ENCODE measurements around the gene RASEF. TPM values are rescaled to one million over a fixed set of nuclear protein-coding genes. Genes with fewer than 3 reads are reported as not detected.
"Not testable (repeated sequence)": the region's sequence is repeated elsewhere in the genome, so short reads cannot be mapped to it uniquely, and the experiment has no call there.

RASEF gene
- total RNA-seq, 3 donors from 2014 or later (not counting 1 experiment from before 2014, with no cell fraction given), result not detected

- no peaks in the 10 kb centered on the region for H3K4me1 ChIP-seq (ENCODE audit: control insufficient read depth, insufficient read depth, low read length)
- H3K4me3 ChIP-seq (ENCODE audit: low read length), result no peak overlapping the region
- DNase-seq (no peak), ATAC-seq (no peak)
- no peak overlapping the region for H3K27ac ChIP-seq (ENCODE audit: low read length)
- intact Hi-C loops (cut with micrococcal nuclease), result no loop called here
- no peak for TF ChIP-seq CTCF (IDR thresholded peaks at IDR 0.05)
- H3K27me3 Mint-ChIP-seq (ENCODE audit: low read depth in 2 of 2), result no peaks in the 10 kb centered on the region
- peaks cover under 1% of the 10 kb centered on the region for H3K9me3 ChIP-seq (ENCODE audit: control insufficient read depth, insufficient read depth, low read length)
- no peak overlapping the region for H3K4me3 Mint-ChIP-seq
- H3K27ac Mint-ChIP-seq, result no peak overlapping the region
- no peaks in the 10 kb centered on the region for H3K36me3 ChIP-seq (ENCODE audit: control insufficient read depth, insufficient read depth, low read length)
- H3K36me3 Mint-ChIP-seq, result no peaks in the 10 kb centered on the region
- H3K9me3 Mint-ChIP-seq, result peaks cover 4% of the 10 kb centered on the region in 2 donors
- H3K4me1 Mint-ChIP-seq, result no peaks in the 10 kb centered on the region
- no peaks in the 10 kb centered on the region for H3K27me3 ChIP-seq (ENCODE audit: control insufficient read depth, insufficient read depth, low read length)
These were observed 45.3 kb upstream of the RASEF start for GRCh38 chr9:83108208-83108607.

- Histone ChIP-seq H3K36me3 (ENCODE audit: control insufficient read depth, insufficient read depth, low read length) (no peaks in the 10 kb centered on the region), H3K4me1 (ENCODE audit: control insufficient read depth, insufficient read depth, low read length) (no peaks in the 10 kb centered on the region), H3K27ac (ENCODE audit: low read length) (no peak overlapping the region), H3K27me3 (ENCODE audit: control insufficient read depth, insufficient read depth, low read length) (no peaks in the 10 kb centered on the region), H3K9me3 (ENCODE audit: control insufficient read depth, insufficient read depth, low read length) (no peaks in the 10 kb centered on the region), H3K4me3 (ENCODE audit: low read length) (no peak overlapping the region)
- peaks cover 6 to 7% of the 10 kb centered on the region in 2 donors for H3K9me3 Mint-ChIP-seq
- H3K27me3 Mint-ChIP-seq (ENCODE audit: low read depth in 2 of 2), result no peaks in the 10 kb centered on the region
- no peaks in the 10 kb centered on the region for H3K36me3 Mint-ChIP-seq
- no peak for TF ChIP-seq CTCF (IDR thresholded peaks at IDR 0.05)
- 83% methylated on average over 2 of the region's 2 CpGs for WGBS (ENCODE audit: insufficient coverage)
- H3K4me3 Mint-ChIP-seq, result no peak overlapping the region
- DNase-seq (no peak), ATAC-seq (no peak)
- H3K4me1 Mint-ChIP-seq, result no peaks in the 10 kb centered on the region
- no peak overlapping the region for H3K27ac Mint-ChIP-seq
- intact Hi-C loops (cut with micrococcal nuclease), result no loop called here
These were observed 43.8 kb upstream of the RASEF start for GRCh38 chr9:83106772-83107171.

- WGBS (ENCODE audit: insufficient coverage), result 82% methylated on average over 1 of the region's 1 CpG
- intact Hi-C loops (cut with micrococcal nuclease), result no loop called here
- H3K9me3 ChIP-seq (ENCODE audit: control insufficient read depth, insufficient read depth, low read length), result no peaks in the 10 kb centered on the region
- TF ChIP-seq CTCF (IDR thresholded peaks at IDR 0.05), result no peak
- Mint-ChIP-seq H3K36me3 (no peaks in the 10 kb centered on the region), H3K4me1 (no peaks in the 10 kb centered on the region), H3K27me3 (ENCODE audit: low read depth in 2 of 2) (no peaks in the 10 kb centered on the region), H3K4me3 (no peak overlapping the region), H3K27ac (no peak overlapping the region), H3K9me3 (peaks cover 6 to 7% of the 10 kb centered on the region in 2 donors)
- H3K4me1 ChIP-seq (ENCODE audit: control insufficient read depth, insufficient read depth, low read length), result no peaks in the 10 kb centered on the region
- H3K4me3 ChIP-seq (ENCODE audit: low read length), result no peak overlapping the region
- no peaks in the 10 kb centered on the region for H3K36me3 ChIP-seq (ENCODE audit: control insufficient read depth, insufficient read depth, low read length)
- no peak overlapping the region for H3K27ac ChIP-seq (ENCODE audit: low read length)
- H3K27me3 ChIP-seq (ENCODE audit: control insufficient read depth, insufficient read depth, low read length), result no peaks in the 10 kb centered on the region
- ATAC-seq (no peak), DNase-seq (no peak)
These were observed 43.3 kb upstream of the RASEF start for GRCh38 chr9:83106263-83106662.

GRCh38 chr9:83097633-83098032 lies 34.7 kb upstream of the RASEF start:
- no peaks in the 10 kb centered on the region for H3K36me3 ChIP-seq (ENCODE audit: control insufficient read depth, insufficient read depth, low read length)
- ATAC-seq (no peak), DNase-seq (no peak)
- no peak overlapping the region for H3K27ac Mint-ChIP-seq
- H3K36me3 Mint-ChIP-seq, result no peaks in the 10 kb centered on the region
- H3K9me3 ChIP-seq (ENCODE audit: control insufficient read depth, insufficient read depth, low read length), result no peaks in the 10 kb centered on the region
- intact Hi-C loops (cut with micrococcal nuclease), result no loop called here
- no peaks in the 10 kb centered on the region for H3K4me1 ChIP-seq (ENCODE audit: control insufficient read depth, insufficient read depth, low read length)
- H3K27ac ChIP-seq (ENCODE audit: low read length), result no peak overlapping the region
- H3K4me1 Mint-ChIP-seq, result no peaks in the 10 kb centered on the region
- no peak overlapping the region for H3K4me3 Mint-ChIP-seq
- H3K27me3 Mint-ChIP-seq (ENCODE audit: low read depth in 2 of 2), result no peaks in the 10 kb centered on the region
- TF ChIP-seq CTCF (IDR thresholded peaks at IDR 0.05), result no peak
- peaks cover 5 to 8% of the 10 kb centered on the region in 2 donors for H3K9me3 Mint-ChIP-seq
- no peaks in the 10 kb centered on the region for H3K27me3 ChIP-seq (ENCODE audit: control insufficient read depth, insufficient read depth, low read length)
- WGBS (ENCODE audit: insufficient coverage), result 91% methylated on average over 4 of the region's 4 CpGs
- H3K4me3 ChIP-seq (ENCODE audit: low read length), result no peak overlapping the region

- H3K27me3 Mint-ChIP-seq (ENCODE audit: low read depth in 2 of 2); H3K27me3 ChIP-seq (ENCODE audit: control insufficient read depth, insufficient read depth, low read length); H3K4me1 ChIP-seq (ENCODE audit: control insufficient read depth, insufficient read depth, low read length); H3K4me3 ChIP-seq (ENCODE audit: low read length); ATAC-seq; H3K27ac ChIP-seq (ENCODE audit: low read length); H3K9me3 ChIP-seq (ENCODE audit: control insufficient read depth, insufficient read depth, low read length); H3K4me3 Mint-ChIP-seq; DNase-seq; H3K36me3 ChIP-seq (ENCODE audit: control insufficient read depth, insufficient read depth, low read length); H3K4me1 Mint-ChIP-seq; H3K36me3 Mint-ChIP-seq; H3K27ac Mint-ChIP-seq; H3K9me3 Mint-ChIP-seq; intact Hi-C loops (cut with micrococcal nuclease): not testable (repeated sequence)
- WGBS (ENCODE audit: insufficient coverage), result 95% methylated on average over 24 of the region's 24 CpGs
These were observed 30.4 kb upstream of the RASEF start for GRCh38 chr9:83093311-83093710.

Data from natural killer cell (primary cell).